HG03457 (cell line): ENCODE results near the gene GLT8D1.
A peak's percentile ranks its signal among the peaks of the same experiment; 100 is the strongest.

ENCODE experiments used
- ATAC-seq: cut with Tn5 transposase; IDR thresholded peaks from one replicate; pipeline ENCODE4 v1.9.1; 2021; ENCODE audit warnings: moderate number of reproducible peaks; ENCODE audit not compliant: unreplicated experiment

Gene GLT8D1

DNA sequence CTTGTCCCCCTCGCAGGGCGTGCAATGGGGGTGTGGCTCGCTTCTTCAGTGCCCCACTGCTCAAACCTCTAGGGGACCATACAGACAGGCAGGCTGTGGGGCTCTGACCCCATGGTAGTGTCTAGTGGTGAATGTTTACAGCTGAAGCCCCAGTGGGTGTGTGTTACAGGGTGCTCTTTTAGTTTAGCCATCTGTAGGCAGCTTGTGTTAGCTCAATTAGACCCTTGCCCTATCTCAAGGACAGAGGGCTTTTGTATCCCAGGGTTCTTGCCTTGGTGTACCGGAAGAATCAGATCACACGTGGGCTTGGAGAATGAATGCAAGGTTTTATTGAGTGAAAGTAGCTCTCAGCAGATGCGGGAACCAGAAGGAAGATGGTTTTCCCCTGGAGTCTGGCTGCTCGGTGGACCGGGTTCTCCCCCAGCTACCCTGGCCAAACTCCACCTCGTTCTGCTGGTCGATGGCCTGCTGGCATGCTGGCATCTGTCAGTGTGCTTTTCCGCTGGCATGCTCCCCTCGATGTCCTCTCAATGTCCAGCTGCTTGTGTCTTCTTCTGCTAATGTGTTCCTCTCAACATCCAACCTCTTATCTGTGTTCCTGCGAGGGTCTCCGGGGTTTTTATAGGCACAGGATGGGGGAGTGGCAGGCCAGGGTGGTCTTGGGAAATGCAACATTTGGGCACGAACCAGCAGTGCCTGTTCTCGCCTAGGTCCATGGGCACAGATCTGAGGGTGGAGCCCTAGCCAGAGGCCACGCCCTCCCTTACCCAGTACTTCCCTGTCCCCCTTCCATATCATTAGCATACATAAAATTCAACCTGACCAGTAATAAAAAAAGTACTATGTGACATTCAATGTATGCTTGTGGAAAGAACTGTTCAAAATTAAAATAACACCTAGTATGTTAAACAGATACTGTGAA lies 7.0 kb upstream of the GLT8D1 start:
- ATAC-seq = no peak

DNA sequence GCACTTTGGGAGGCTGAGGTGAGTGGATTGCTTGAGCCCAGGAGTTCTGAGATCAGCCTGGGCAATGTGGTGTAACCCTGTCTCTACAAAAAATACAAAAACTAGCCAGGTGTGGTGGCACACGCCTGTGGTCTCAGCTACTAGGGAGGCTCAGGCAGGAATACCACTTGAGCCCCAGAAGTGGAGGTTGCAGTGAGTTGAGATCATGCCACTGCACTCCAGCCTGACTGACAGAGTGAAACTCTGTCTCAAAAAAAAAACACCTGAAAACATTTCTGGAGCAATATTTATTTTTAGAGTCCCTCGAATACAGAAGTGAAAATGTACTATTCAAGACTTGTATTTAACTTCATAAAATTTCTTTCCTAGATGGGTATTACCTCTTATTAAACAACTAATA lies 4.9 kb upstream of the GLT8D1 start:
- ATAC-seq = no peak

DNA sequence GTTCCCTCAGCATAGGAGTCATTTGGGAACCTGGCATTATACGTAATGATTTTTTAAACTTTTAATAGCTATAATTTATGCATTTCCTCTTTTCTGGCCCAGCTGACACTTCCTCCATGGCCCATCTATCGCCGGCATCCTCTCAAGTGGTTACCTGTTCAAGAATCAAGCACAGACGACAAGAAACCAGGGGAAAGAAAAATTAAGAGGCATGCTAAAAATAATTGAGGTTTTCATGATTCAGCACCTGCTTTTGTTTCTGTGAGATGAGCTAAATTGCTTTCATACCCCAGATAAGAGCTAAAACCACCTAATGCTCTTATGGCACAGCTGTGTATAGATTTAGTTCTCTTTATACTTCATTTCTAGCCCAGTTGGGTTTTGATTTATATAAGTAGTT lies 2.0 kb upstream of the GLT8D1 start:
- no peak for ATAC-seq

DNA sequence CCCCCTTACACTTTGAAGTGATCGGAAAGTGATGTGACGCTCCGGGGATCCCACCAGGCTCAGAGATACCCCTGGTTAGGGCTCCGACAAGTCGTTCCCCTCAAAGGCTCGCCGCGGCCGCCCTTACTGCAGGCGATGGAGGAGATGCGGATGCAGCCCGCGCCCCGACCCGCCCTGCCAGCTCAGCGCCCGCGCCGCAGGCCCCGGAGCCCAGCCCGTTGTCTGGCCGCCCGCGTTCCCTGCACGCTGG lies 228 bp downstream of the GLT8D1 start:
- ATAC-seq = no peak

DNA sequence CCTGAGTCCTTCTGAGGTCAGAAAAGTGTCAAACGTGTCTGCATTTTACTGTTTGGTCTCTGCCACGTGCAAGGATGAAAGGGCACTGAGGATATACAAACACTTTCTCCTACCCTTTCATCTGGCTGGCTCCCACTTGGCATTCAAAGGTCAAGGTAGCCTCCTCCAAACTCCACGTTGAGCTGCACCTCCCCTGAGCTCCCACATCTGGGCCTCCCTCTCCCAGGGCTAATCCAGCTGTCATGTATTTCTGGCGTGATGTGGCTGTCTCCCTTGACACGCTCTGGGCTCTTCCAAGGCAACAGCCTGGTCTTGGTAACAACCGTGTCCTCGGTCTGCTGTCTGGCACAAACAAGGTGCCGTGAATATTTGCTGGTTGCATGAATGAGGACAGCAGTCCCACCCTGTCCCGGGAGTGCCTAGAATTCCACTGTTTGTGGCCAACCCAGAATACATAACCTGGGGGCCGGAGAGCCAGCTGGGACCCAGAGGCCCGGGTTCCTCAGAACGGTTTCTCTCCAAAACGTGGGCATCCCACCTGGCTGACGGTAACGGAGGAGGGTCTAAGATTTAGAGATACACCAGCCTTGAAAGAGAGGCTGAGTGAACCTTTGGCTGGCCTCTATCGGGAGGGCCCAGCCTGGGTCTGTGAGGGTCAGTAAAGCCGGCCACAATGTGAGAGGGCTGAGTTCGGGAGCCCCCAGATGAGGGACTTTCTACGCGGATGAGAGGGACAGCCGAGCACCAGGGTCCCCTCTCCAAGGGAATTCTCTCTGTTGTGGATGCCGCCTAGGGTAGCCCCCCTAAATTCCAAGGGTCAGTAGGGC lies 767 bp downstream of the GLT8D1 start:
- ATAC-seq = peak; percentile 3

DNA sequence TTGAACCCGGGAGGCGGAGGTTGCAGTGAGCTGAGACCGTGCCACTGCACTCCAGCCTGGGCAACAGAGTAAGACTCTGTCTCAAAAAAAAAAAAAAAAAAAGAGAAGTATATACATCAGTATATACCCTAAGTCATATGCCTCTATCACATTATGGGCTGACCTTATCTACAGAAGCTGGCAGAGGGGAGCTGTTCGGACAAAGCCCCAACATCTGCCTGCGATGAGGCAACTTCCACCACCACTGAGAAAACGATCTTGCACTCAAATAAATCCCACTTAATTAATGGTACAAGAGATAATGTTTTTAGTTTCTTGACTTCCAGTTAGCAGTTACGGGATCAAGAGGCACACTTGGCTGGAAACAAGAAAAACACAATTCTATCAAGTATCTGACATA lies 2.2 kb downstream of the GLT8D1 start:
- no peak for ATAC-seq

DNA sequence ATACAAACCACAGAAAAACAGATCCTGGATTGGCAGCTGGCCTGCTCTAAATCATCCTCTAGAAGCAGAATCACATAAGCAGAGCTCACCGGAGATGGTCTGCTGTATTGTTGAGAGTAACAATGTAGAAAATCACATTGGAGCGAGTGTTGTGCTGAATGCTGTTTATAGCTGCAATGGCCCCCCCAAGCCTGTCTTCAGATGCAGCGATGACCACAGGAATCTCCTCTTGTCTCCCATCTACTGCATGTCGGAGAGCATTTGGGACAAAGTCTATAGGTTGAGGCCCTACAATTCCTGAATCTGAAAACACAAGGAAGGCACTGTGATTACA lies 8.0 kb downstream of the GLT8D1 start:
- ATAC-seq = no peak

DNA sequence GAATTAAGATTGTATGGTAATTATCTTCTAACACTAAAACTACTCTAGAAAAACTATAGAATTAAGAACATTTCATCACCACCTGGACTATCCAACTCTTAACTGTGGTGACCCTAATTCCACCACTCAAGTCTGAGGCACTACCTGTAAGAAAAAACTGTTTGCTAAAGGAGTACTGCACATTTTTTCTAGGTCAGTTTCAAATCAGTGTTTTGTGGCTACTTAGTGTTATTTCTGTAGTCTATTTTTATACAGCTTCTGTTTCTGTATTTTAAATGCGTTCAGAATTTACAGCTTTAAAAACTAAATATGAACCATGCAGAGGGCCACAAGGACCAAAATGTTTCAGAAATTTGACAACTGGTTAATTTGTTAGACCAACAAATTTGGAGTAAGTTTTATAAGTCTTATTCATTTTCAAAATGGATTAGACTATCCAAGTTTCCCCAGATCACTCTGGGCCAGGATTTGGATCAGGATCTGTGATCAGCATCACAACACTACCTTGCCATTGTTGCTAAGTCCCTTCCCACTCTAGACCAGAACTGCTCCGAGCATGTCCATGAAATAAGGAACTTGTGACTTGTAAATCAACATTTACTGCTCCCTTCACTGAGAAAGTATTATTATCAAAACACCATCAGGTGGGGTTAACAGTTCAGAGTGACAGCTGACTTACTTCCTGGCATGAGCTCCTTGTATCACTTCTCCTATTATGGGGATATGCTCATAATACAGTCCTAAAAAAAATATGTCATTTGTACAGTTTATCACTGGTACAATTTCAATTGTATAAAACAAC lies 8.6 kb downstream of the GLT8D1 start:
- no peak for ATAC-seq

DNA sequence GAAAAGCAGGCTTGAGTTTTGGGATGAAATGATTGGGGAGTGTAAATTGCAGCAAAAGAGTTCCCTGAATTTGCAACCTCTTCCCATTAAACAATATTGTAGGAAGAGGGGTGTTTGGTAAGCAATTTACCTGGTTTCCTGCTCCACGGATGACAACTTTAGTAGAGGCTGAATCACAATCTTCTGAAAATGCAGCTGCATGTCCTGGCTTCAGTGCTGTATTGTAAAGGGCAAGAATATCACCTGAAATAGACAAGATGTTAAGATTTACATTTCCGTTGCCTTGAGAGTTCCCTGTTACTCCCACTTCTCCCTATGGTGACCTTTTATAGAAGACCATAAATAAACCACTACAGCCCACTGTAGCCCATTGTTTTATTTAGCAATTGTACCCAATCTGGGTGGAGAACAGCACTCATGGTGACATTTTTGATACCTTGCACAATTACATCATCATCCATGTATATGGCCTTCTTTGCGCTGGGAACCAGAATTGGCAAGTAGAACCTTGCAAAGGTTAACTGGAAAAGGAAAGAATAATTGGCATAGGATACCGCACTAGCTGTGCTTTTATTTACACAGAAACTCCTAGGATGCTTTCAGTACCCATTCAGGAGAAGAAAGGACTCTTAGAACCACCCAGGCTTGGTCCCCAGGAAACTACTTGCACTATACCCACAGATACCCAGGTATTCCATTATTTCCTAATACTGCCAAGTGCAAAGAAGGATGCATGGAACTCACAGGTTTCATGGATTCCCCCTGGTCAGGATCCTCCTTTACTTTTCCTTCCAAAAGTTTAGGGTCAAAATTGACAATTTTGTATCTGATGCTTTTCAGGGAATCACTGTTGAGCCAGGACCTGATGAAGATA lies 9.6 kb downstream of the GLT8D1 start:
- no peak for ATAC-seq

DNA sequence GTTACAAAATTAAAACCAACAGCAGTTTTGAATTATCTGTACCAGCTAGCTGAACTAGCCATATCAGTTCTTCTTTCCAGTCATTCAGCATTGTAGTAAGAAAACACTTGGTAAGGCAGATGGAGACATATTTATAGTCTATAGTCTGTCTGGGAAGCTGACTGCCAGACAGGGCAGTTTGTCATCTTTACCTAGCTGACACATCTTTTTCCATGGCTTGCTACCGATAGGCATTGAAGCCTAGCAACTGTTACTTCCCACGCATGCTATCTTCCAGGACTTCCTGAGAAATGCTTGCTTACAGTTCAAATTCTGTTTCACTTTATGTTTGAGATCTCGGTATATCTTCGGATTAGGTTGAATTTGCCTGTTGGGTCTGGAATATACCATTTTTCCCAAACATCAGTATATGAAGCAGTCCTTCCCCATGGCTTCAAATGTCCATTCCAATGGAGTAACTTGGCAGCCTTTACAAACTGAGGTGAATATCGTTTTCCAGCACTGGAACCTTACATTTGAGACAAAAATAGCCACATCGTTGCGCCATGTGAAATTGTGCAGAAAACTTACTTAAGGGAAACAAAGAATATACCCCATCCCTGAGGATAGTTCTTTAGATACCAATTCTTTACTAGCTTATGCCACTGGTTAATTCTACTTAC lies 10.9 kb downstream of the GLT8D1 start:
- no peak for ATAC-seq

DNA sequence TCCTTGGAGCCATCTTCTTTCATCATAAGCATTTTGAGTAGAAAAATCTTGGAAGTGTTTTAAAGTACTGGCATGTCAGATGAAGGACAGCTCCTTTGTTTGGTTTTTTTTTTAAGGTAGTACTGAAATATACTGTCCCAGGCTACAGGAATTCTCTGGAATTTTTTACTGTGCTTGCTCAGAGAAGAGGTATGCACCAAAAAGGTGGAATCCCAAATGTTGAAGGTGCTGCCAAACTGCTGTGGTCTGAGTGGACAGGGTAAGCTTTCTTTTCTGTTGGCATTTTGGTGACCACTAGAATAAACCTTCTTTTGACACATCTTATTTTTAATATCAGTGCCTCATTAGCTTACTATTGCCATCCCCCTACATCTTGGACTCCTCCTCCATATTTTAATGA lies 12.5 kb downstream of the GLT8D1 start:
- ATAC-seq = no peak

DNA sequence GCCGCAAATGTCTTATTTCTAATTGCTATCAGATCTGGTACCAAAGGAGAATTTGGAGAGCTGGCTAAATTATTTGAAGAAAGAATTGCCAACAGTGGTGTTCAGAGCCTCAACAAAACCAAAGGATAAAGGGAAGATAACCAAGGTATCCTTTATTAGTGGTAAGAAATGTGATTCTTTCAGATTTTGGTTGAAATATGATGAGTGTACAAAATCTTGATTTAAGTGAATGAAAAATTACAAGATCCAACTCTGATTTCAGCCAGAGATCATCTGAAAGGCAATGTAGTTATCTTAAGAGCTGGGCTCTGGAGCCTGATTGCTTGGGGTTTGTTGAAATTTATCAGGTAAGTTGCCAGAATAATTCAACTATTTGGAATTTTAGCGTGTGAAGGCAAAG lies 15.0 kb downstream of the GLT8D1 start:
- no peak for ATAC-seq

DNA sequence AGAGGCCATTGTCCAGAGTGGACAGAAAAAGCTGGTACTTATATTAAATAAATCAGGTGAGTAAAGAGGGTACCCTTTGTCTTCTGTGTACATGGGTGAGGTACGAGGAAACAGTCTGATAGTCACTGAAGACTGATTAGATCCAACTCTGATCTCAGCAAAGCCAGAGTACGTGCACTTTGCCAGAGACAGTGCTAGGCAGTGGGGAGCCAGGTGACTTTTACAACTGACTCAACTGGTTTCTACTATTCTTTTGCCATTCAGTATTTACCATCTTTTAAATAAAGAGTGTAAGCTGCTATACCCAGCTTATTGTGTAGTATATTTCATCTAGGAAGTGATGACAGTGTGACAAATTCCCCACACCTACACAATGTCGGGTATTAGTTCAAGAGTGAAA lies 16.4 kb downstream of the GLT8D1 start:
- ATAC-seq = no peak

DNA sequence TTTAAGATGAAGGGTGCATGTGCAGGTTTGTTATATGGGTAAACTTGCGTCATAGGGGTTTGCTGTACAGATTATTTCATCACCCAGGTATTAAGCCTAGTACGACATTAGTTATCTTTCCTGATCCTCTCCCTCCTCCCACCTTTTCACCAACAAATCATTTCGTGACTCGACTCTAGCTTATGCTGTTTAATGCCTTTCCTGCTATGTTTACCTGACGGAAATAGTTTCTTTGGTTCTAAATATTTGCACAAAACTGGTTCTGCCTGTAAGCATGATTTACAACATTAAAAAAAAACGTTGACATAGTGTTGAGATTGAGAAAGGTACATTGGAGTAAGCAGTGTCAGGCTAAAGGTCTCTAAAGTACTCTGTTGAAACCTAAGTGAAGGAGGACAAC lies 17.3 kb downstream of the GLT8D1 start:
- no peak for ATAC-seq

DNA sequence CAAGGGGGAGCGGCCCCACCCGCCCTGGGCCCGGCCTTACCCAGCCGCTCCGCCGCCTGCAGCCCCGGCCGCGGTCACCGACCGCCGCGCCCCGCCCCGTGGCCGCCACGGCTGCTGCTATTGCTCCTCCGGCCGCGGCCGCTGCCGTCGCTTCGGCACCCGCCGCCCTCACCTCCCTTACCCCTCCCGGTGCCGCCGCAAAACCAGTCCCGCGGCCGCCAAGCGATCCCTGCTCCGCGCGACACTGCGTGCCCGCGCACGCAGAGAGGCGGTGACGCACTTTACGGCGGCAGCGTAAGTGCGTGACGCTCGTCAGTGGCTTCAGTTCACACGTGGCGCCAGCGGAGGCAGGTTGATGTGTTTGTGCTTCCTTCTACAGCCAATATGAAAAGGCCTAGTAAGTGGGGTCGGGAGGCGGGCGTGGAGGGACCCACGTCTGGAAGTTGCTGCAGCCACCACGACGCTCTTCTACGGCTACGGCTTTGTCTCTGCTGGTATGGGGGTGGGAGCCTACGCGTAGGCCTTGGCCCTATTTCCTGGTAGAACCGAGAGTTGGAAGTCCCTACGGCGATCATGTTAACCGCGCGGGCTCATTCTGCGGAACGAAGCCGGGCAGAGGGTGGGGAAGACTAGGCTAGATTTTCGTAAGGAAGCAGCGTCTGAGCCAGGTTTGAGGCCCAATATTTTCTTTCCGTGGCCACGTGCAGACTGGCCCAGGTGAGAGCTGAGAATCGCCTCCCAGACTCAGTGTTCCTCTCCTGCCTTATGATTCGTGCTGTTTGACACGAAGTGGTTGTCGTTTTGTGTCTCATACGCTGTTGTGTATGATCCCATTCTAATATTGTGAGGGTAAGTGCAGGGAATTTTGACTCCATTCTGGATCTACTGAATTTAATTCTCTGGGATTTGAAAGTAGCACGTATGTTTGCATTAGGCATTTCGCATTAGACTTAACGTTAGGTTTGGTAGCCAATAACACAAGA lies 19.6 kb downstream of the GLT8D1 start, which contains the start of the genes GNL3 and PBRM1:
TSS of gene GNL3 (plus strand) at position 324 of the 983 bp plus-strand sequence. CDS start at position 385, 61 bp downstream.
TSS of gene PBRM1 (minus strand) at position 205 of the 983 bp plus-strand sequence.
- peak; percentile 41 for ATAC-seq

DNA sequence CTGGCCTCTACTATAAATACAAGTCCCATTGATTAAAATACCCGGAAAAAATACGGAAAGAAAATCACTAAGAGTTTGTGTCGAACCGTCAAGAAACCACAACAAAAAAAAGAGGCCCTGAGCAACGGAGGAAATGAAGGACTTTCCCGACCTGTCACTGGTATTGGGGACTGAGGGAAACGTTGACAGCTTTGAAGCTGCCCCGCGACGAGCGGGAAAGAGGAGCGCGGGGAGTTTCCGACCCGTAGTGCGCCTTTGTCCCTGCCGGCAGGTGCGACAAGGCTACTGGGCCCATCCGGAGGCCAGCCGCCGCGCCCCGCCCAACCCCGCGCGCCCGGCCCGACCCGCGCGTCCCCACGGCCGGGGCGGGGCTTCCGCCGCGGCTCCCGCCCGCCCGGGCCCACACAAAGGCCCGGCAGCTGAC lies 20.3 kb downstream of the GLT8D1 start:
- peak; percentile 78 for ATAC-seq

DNA sequence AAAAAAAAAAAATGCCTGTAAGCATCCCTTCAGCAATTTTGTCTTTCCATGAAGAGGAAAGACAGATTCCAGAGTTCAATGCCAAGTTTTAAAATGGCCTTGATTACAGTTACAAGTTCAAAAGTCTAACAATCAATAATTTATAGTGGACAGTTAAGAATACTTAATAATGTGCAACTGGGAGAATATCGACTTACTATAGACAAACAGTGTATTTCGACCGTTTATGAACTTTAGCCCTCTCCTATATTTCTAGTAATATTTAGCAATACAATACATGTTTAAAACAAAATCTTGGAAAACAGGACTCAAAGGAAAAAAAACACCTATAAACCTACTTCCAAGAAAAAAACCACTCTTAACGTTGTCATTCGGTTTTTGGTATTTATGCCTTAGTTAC lies 21.4 kb downstream of the GLT8D1 start:
- no peak for ATAC-seq

DNA sequence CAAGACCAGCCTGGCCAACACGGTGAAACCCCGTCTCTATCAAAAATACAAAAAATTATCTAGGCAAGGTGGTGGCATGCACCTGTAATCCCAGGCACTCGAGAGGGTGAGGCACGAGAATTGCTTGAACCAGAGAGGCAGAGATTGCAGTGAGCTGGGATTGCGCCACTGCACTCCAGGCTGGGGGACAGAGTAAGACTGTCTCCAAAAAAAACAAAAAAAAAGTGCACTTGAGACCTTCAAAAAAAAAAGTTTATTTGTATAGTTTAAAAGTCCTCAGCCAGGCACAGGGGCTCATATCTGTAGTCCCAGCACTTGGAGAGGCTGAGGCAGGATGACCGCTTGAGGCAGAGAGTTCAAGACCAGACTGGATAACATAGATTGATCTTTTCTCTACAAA lies 22.0 kb downstream of the GLT8D1 start:
- ATAC-seq = no peak

DNA sequence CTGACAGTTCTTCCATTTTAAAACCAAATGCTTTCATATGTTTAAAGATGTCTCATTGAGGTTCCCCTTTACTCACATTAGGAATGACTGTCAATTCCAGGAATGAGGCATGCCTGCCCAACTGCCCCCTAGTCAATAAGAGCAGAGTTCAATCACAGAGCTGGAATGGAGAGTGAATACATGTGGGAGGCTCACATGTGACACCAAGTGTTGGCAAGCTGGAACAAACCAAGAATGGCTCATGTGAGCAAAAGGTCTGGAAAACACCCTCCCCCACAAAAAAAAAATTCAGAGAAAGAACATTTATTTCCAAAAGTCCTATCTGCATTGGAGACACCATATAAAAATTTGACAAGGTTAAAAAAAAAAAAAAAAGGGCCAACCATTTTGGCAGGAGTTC lies 23.6 kb downstream of the GLT8D1 start:
- ATAC-seq = no peak
